ENCODE data around the gene TMEM245. TPM values are rescaled to one million over a fixed set of nuclear protein-coding genes. Genes with fewer than 3 reads are reported as not detected.

The TMEM245 gene
- total RNA-seq, 1 donor from 2014 or later = 57.1 TPM

DNA sequence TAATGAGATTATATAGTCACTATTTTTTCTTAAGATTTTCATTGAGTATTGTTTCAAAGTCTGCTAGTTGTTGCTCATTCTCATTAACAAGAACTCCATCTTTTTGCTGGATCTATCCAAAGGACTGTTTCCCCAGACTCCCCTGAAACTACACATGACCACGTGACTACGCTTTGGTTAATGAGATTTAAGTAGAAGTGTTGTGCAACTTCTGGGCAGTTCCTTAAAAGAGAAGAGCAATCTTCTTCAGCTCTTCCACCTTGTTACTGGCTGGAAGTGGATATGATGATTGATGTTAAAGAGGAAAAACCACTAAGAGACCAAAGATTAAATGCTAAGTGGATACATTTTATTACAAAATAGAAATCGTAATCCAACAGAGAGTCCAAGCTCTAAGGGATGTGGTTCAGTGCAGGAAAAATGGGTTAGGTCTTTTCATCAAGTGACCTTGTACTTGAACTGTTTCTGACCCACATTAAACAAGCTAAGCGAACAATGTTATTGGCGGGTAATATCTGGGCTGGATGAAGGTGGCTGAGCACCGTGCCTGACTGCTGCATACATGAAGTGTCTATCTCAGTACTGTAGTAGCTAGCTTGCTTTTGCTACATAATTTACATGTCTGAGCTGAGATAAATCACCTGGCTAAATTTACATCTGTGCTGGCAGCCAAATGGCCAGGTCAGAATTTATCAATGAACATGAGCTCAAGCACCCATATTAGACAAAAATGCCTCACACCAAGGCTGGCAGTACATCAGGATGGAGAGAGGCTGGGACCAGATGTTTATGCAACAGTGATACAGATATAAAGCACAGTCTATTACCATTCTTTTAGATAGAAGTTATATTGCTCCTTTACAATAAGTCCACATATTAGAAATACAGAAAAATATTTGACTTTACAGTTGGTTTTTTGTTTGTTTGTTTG lies 98.9 kb downstream of the TMEM245 start:
- DNase-seq (ENCODE audit: low read depth) = no peak
- no peak for TF ChIP-seq CTCF (conservative IDR thresholded peaks at IDR 0.05; ENCODE audit: low read depth, low read length)
- no peak overlapping the region for H3K4me3 ChIP-seq (ENCODE audit: low read depth, low read length)

DNA sequence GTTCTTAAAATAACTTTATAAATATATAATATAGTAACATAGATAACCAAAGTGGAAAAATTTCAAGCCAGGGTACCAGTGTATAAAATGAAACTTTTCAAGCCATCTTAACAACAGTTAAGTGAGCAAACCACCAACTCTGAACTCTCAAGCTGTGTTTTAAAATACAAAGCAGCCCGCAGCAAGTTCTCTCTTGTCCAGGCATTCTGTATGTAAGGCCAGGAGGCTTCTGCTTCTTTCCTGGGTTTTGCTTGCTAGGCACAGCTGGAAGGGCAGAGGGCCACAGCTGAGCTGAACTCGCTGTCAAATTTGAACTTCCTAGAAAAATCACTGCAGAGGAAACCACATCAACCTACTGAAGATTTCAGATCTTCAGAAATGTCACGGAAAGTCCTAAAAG lies 99.6 kb downstream of the TMEM245 start:
- no peak for DNase-seq (ENCODE audit: low read depth)
- TF ChIP-seq CTCF (conservative IDR thresholded peaks at IDR 0.05; ENCODE audit: low read depth, low read length) = no peak
- H3K4me3 ChIP-seq (ENCODE audit: low read depth, low read length) = no peak overlapping the region

GRCh38 chr9:109019420-109019819 lies 100.3 kb downstream of the TMEM245 start:
- no peak for TF ChIP-seq CTCF (conservative IDR thresholded peaks at IDR 0.05; ENCODE audit: low read depth, low read length)
- H3K4me3 ChIP-seq (ENCODE audit: low read depth, low read length) = no peak overlapping the region
- DNase-seq (ENCODE audit: low read depth) = no peak

DNA sequence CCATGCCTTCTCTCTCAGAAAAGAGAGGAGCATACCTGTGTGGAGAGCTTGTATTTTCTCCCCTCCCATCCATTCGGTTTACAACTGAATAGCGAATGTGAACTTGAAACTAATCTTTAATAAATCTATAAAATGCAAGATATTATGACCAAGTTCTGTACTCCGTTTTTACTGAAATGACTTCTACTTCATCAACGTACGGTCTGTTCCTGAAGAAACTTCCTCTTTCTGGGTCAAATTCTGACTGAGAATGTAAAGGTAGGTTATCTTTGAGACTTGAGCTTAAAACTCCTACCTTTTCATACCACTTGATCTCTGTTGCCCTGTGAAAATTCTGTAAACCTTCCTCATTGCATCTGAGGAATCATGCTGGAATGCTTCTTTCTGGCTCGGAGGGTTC lies 102.3 kb downstream of the TMEM245 start:
- no peak for TF ChIP-seq CTCF (conservative IDR thresholded peaks at IDR 0.05; ENCODE audit: low read depth, low read length)
- no peak overlapping the region for H3K4me3 ChIP-seq (ENCODE audit: low read depth, low read length)
- no peak for DNase-seq (ENCODE audit: low read depth)

DNA sequence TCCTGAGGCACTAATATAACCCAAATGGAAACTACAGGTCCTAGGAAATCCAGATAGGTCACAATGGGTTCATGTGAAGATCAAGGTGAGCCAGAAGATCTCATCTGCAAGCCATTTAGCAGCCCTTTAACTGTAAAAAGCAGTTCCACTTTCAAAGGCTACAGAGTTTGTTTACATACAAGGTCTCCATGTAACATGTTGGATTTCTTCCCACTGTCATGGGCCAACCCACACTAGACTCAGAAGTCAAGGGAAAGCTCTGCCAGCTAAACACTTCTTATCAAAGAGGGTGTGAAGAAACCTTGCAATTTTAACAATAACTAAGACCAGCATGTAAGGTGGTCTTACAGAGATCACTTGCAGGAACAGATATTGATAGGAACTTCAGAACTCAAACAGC lies 102.7 kb downstream of the TMEM245 start:
- no peak for DNase-seq (ENCODE audit: low read depth)
- no peak overlapping the region for H3K4me3 ChIP-seq (ENCODE audit: low read depth, low read length)

GRCh38 chr9:109016132-109016531 lies 103.6 kb downstream of the TMEM245 start:
- no peak for DNase-seq (ENCODE audit: low read depth)
- H3K4me3 ChIP-seq (ENCODE audit: low read depth, low read length) = no peak overlapping the region

More for the DNA sequence above, 102.7 kb downstream of the TMEM245 start:
- no peak for TF ChIP-seq CTCF (conservative IDR thresholded peaks at IDR 0.05; ENCODE audit: low read depth, low read length)

More at GRCh38 chr9:109016132-109016531, 103.6 kb downstream of the TMEM245 start:
- TF ChIP-seq CTCF (conservative IDR thresholded peaks at IDR 0.05; ENCODE audit: low read depth, low read length) = no peak
